Measurements from ENCODE around the gene CHRNB1.

GRCh38 chr17:7406235-7406825 is 38.5 kb upstream of the CHRNB1 start:
- no peak for TF ChIP-seq CTCF (IDR thresholded peaks at IDR 0.05)
- TF ChIP-seq EZH2 (IDR thresholded peaks at IDR 0.05; ENCODE audit: borderline replicate concordance, insufficient read depth, low read depth, low read length, poor library complexity, severe bottlenecking): no peak
